Measurements from ENCODE around the gene ABTB2.
"Not testable (repeated sequence)": the region's sequence is repeated elsewhere in the genome, so short reads cannot be mapped to it uniquely, and the experiment has no call there.

ABTB2 gene

DNA sequence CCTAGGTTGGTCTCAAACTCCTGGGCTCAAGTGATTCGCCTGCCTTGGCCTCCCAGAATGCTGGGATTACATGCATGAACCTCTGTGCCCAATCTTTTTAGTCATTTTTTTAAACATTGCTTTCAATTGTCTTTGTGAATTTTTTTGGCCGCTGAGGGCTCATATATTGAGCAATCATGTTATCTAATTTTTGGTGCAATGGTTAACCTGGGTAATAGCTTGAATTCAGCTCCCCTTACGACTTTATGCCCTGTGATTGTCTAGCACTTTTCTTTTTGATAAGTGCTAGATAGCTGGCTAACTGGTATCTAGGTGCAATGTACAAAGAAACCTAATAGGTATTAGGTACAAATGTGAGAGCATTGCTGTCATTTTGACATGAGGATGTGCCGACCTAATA is 45.6 kb upstream of the ABTB2 start:
- POLR2A ChIA-PET: no interaction called here
- CTCF ChIA-PET: no interaction called here
- TF ChIP-seq NFRKB (IDR thresholded peaks at IDR 0.05): no peak
- TF ChIP-seq SUZ12 (IDR thresholded peaks at IDR 0.05): no peak
- TF ChIP-seq ZNF384 (IDR thresholded peaks at IDR 0.05): no peak
- no peak for TF ChIP-seq ELF4 (IDR thresholded peaks at IDR 0.05)
- no peak for DNase-seq (ENCODE audit: extremely low spot score)

DNA sequence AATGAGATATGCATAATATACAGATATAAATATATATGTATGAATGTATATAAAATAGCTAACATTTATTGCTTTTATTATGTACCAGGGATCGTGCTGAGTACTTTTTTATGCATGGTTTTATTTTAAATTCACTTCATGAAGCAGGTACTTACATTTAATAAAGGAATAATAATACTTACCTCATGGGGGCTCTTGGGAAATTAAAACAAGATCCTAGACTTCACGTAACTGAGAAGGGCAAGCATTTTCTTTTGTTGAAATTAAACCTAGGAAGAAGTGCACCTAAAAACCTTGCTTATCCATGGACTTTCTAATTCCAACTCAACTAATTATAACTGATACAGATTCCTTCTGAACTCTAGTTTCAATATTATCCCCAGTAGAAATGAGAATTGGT is 40.0 kb upstream of the ABTB2 start:
- ChIA-PET POLR2A (no interaction called here), CTCF (no interaction called here)
- no peak for DNase-seq (ENCODE audit: extremely low spot score)
- no peak for TF ChIP-seq ARNT (IDR thresholded peaks at IDR 0.05)
- TF ChIP-seq FOXM1 (IDR thresholded peaks at IDR 0.05; ENCODE audit: borderline replicate concordance): no peak

DNA sequence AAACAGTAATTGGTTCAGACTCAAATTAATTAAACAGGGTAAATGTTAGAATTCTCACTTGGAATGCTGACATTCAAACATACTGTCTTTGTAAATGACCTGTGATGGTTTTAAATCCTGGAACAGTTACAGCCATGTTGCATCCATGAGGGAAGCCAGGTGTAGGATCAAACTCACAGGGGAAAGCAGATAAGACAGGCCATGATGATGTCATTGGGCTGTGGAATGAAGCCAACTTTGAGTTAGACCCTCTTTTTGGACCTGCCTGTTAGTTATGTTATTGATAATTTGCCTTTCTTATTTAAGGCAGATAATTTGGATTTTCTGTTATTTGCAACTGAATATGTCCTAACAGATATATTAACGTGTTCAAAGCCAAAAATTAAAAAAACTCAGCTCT is 39.3 kb upstream of the ABTB2 start:
- TF ChIP-seq FOXK2 (IDR thresholded peaks at IDR 0.05) (no peak), BHLHE40 (IDR thresholded peaks at IDR 0.05; ENCODE audit: borderline replicate concordance) (no peak)
- ChIA-PET CTCF (interaction anchor here (0.9 kb wide), 1 partner anchor 25 kb away, joined by 3 read pairs; no protein-coding TSS in a partner anchor), POLR2A (no interaction called here)
- DNase-seq (ENCODE audit: extremely low spot score): no peak

- DNase-seq (ENCODE audit: extremely low spot score): no peak
- ChIA-PET CTCF (interaction anchor here (0.9 kb wide), 1 partner anchor 26 kb away, joined by 3 read pairs; no protein-coding TSS in a partner anchor), POLR2A (no interaction called here)
- TF ChIP-seq CTBP1 (IDR thresholded peaks at IDR 0.05; ENCODE audit: borderline replicate concordance) (no peak), ELF4 (IDR thresholded peaks at IDR 0.05) (no peak)
Measured at GRCh38 chr11:34395916-34396550, 38.2 kb upstream of the ABTB2 start.

- ChIA-PET POLR2A (no interaction called here), CTCF (interaction anchor here (0.6 kb wide), 1 partner anchor 16 kb away, joined by 3 read pairs; no protein-coding TSS in a partner anchor)
- TF ChIP-seq LEF1 (IDR thresholded peaks at IDR 0.05; ENCODE audit: borderline replicate concordance): no peak
- no peak for TF ChIP-seq HDGF (IDR thresholded peaks at IDR 0.05; ENCODE audit: borderline replicate concordance)
- TF ChIP-seq SP1 (IDR thresholded peaks at IDR 0.05): no peak
- TF ChIP-seq ARNT (IDR thresholded peaks at IDR 0.05): no peak
- TF ChIP-seq FOXM1 (IDR thresholded peaks at IDR 0.05; ENCODE audit: borderline replicate concordance): no peak
- no peak for TF ChIP-seq ELF4 (IDR thresholded peaks at IDR 0.05)
- TF ChIP-seq, protein P1, sequence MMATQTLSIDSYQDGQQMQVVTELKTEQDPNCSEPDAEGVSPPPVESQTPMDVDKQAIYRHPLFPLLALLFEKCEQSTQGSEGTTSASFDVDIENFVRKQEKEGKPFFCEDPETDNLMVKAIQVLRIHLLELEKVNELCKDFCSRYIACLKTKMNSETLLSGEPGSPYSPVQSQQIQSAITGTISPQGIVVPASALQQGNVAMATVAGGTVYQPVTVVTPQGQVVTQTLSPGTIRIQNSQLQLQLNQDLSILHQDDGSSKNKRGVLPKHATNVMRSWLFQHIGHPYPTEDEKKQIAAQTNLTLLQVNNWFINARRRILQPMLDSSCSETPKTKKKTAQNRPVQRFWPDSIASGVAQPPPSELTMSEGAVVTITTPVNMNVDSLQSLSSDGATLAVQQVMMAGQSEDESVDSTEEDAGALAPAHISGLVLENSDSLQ (IDR thresholded peaks at IDR 0.05): no peak
- no peak for TF ChIP-seq ZNF384 (IDR thresholded peaks at IDR 0.05)
- TF ChIP-seq FOXA1 (IDR thresholded peaks at IDR 0.05): no peak
- TF ChIP-seq TARDBP (IDR thresholded peaks at IDR 0.05): no peak
- no peak for TF ChIP-seq SUZ12 (IDR thresholded peaks at IDR 0.05)
- no peak for TF ChIP-seq CTBP1 (IDR thresholded peaks at IDR 0.05; ENCODE audit: borderline replicate concordance)
- no peak for TF ChIP-seq BHLHE40 (IDR thresholded peaks at IDR 0.05; ENCODE audit: borderline replicate concordance)
- TF ChIP-seq NFRKB (IDR thresholded peaks at IDR 0.05): no peak
- TF ChIP-seq FOXK2 (IDR thresholded peaks at IDR 0.05): no peak
- TF ChIP-seq L3MBTL2 (conservative IDR thresholded peaks at IDR 0.05): no peak
- no peak for DNase-seq (ENCODE audit: extremely low spot score)
Measured at GRCh38 chr11:34394771-34395300, 37.0 kb upstream of the ABTB2 start.

- POLR2A ChIA-PET: no interaction called here
- CTCF ChIA-PET: no interaction called here
- TF ChIP-seq SUZ12 (IDR thresholded peaks at IDR 0.05) (no peak), ZNF384 (IDR thresholded peaks at IDR 0.05) (no peak), FOXK2 (IDR thresholded peaks at IDR 0.05) (no peak), NFRKB (IDR thresholded peaks at IDR 0.05) (no peak), FOXA1 (IDR thresholded peaks at IDR 0.05) (no peak), BHLHE40 (IDR thresholded peaks at IDR 0.05; ENCODE audit: borderline replicate concordance) (no peak), CTBP1 (IDR thresholded peaks at IDR 0.05; ENCODE audit: borderline replicate concordance) (no peak), ARNT (IDR thresholded peaks at IDR 0.05) (no peak), LEF1 (IDR thresholded peaks at IDR 0.05; ENCODE audit: borderline replicate concordance) (no peak), TARDBP (IDR thresholded peaks at IDR 0.05) (no peak), HDGF (IDR thresholded peaks at IDR 0.05; ENCODE audit: borderline replicate concordance) (no peak), SP1 (IDR thresholded peaks at IDR 0.05) (no peak), L3MBTL2 (conservative IDR thresholded peaks at IDR 0.05) (no peak), FOXM1 (IDR thresholded peaks at IDR 0.05; ENCODE audit: borderline replicate concordance) (no peak)
- TF ChIP-seq, protein P1 (IDR thresholded peaks at IDR 0.05): no peak
- DNase-seq (ENCODE audit: extremely low spot score): no peak
Measured at GRCh38 chr11:34387653-34388052, 29.8 kb upstream of the ABTB2 start.

GRCh38 chr11:34386356-34386755 is 28.5 kb upstream of the ABTB2 start:
- CTCF ChIA-PET; POLR2A ChIA-PET; DNase-seq (ENCODE audit: extremely low spot score): not testable (repeated sequence)

Data from HEK293T (cell line).